RWPE2 (cell line): ENCODE measurements around the gene CFAP97.

Experiments
- ATAC-seq: fragments of 200-7000 bp; cut with Tn5 transposase; 3 replicates; pipeline ENCODE4 v1.9.1; 2021; ENCODE audit warnings: low read depth
- DNase-seq: peaks from one replicate; pipeline ENCODE4 v3.0.0-alpha.2; 2020; ENCODE audit warnings: low spot score
- H3K27ac ChIP-seq: fragments of 450-650 bp; 2 replicates; pipeline ENCODE4 v1.5.1; 2017; ENCODE audit warnings: mild to moderate bottlenecking; ENCODE audit not compliant: poor library complexity, severe bottlenecking
- H3K27me3 ChIP-seq: fragments of 250-450 bp; sonication (Bioruptor Pico); 2 replicates; pipeline ENCODE4 v1.5.1; 2021; ENCODE audit warnings: mild to moderate bottlenecking, moderate library complexity; ENCODE audit not compliant: insufficient read depth, poor library complexity, severe bottlenecking
- H3K36me3 ChIP-seq: fragments of 250-450 bp; sonication (Bioruptor Pico); 2 replicates; pipeline ENCODE4 v1.5.1; 2020; ENCODE audit warnings: low read depth, mild to moderate bottlenecking, moderate library complexity
- H3K4me1 ChIP-seq: fragments of 250-450 bp; sonication (Bioruptor Pico); 2 replicates; pipeline ENCODE4 v1.5.1; 2021; ENCODE audit warnings: mild to moderate bottlenecking, moderate library complexity; ENCODE audit not compliant: insufficient read depth, poor library complexity, severe bottlenecking
- H3K4me3 ChIP-seq: fragments of 250-450 bp; sonication (Bioruptor Pico); 2 replicates; pipeline ENCODE4 v1.5.1; 2021; ENCODE audit warnings: mild to moderate bottlenecking, moderate library complexity; ENCODE audit not compliant: severe bottlenecking
- H3K9me3 ChIP-seq: fragments of 250-450 bp; sonication (Bioruptor Pico); 2 replicates; pipeline ENCODE4 v1.5.1; 2021; ENCODE audit warnings: mild to moderate bottlenecking, moderate library complexity; ENCODE audit not compliant: severe bottlenecking
- TF ChIP-seq, protein P1 (sequence below): fragments of 450-650 bp; IDR thresholded peaks from one replicate; pipeline ENCODE4 v1.5.1; 2017; ENCODE audit warnings: mild to moderate bottlenecking, moderate library complexity; ENCODE audit not compliant: poor library complexity, severe bottlenecking

CFAP97 gene

DNA sequence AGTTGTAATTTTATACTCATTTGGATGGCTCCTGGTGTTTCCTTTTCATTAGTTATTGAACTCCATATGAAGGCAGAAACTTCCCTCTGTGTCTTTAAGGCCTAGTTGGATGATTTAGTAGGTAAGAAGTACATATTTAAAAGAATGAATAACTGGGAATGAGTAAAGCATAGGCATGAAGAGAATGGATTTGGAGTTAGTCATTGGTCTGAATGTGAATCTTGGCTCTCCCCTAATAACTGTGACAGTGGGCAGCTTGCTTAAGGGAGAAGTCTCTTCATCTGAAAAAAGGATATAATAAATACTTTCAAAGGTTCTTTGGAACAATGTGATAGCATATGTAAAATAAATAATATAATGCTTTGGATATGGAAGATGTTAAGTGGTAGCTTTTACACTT is 18.8 kb upstream of the CFAP97 start:
- no peak overlapping the region for H3K4me3 ChIP-seq
- TF ChIP-seq, protein P1, sequence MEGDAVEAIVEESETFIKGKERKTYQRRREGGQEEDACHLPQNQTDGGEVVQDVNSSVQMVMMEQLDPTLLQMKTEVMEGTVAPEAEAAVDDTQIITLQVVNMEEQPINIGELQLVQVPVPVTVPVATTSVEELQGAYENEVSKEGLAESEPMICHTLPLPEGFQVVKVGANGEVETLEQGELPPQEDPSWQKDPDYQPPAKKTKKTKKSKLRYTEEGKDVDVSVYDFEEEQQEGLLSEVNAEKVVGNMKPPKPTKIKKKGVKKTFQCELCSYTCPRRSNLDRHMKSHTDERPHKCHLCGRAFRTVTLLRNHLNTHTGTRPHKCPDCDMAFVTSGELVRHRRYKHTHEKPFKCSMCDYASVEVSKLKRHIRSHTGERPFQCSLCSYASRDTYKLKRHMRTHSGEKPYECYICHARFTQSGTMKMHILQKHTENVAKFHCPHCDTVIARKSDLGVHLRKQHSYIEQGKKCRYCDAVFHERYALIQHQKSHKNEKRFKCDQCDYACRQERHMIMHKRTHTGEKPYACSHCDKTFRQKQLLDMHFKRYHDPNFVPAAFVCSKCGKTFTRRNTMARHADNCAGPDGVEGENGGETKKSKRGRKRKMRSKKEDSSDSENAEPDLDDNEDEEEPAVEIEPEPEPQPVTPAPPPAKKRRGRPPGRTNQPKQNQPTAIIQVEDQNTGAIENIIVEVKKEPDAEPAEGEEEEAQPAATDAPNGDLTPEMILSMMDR = no peak

DNA sequence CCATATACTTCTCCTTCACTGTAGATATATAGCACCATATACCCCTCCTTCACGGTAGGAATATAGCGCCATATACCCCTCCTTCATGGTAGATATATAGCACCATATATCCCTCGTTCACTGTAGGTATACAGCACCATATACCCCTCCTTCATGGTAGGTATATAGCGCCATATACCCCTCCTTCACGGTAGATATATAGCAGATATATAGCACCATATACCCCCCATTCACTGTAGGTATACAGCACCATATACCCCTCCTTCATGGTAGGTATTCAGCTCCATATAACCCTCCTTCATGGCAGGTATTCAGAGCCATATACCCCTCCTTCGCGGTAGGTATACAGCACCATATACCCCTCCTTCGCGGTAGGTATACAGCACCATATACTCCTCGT is 18.1 kb upstream of the CFAP97 start:
- no peak for ATAC-seq
- no peaks in the 10 kb centered on the region for H3K36me3 ChIP-seq
- no peak overlapping the region for H3K4me3 ChIP-seq
- H3K9me3 ChIP-seq = no peaks in the 10 kb centered on the region
- H3K27ac ChIP-seq = no peak overlapping the region
- no peaks in the 10 kb centered on the region for H3K27me3 ChIP-seq
- H3K4me1 ChIP-seq = no peaks in the 10 kb centered on the region
- TF ChIP-seq, protein P1 = no peak
- DNase-seq = no peak

More for the DNA sequence above, 18.8 kb upstream of the CFAP97 start:
- ATAC-seq (no peak; the same call in 2 of the 3 replicates), DNase-seq (no peak)
- H3K9me3 ChIP-seq = no peaks in the 10 kb centered on the region
- H3K36me3 ChIP-seq = no peaks in the 10 kb centered on the region
- H3K27me3 ChIP-seq = no peaks in the 10 kb centered on the region
- no peak overlapping the region for H3K27ac ChIP-seq
- H3K4me1 ChIP-seq = no peaks in the 10 kb centered on the region

DNA sequence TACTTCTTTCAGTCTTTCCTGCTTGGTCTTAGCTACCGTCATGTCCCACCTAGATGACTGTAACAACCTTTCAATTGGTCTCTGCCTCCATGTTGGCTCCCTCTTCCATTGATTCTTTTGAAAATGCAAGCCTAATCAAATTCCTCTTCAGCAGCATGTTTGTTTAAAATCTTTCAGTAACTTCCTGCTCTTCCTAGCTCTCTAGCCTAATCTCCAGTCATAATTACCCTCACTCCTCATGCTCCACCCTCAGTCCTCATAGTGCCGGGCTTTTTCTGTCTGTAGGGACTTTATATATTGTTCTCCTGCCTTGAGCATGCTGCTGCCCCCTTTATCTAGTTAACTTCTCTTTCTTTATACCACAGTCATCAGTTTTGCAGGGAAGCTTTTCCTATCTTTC is 17.7 kb upstream of the CFAP97 start:
- DNase-seq (no peak), ATAC-seq (no peak)
- TF ChIP-seq, protein P1 = no peak
- no peak overlapping the region for H3K27ac ChIP-seq
- H3K9me3 ChIP-seq = no peaks in the 10 kb centered on the region
- no peaks in the 10 kb centered on the region for H3K36me3 ChIP-seq
- H3K27me3 ChIP-seq = no peaks in the 10 kb centered on the region
- H3K4me1 ChIP-seq = no peaks in the 10 kb centered on the region
- H3K4me3 ChIP-seq = no peak overlapping the region

DNA sequence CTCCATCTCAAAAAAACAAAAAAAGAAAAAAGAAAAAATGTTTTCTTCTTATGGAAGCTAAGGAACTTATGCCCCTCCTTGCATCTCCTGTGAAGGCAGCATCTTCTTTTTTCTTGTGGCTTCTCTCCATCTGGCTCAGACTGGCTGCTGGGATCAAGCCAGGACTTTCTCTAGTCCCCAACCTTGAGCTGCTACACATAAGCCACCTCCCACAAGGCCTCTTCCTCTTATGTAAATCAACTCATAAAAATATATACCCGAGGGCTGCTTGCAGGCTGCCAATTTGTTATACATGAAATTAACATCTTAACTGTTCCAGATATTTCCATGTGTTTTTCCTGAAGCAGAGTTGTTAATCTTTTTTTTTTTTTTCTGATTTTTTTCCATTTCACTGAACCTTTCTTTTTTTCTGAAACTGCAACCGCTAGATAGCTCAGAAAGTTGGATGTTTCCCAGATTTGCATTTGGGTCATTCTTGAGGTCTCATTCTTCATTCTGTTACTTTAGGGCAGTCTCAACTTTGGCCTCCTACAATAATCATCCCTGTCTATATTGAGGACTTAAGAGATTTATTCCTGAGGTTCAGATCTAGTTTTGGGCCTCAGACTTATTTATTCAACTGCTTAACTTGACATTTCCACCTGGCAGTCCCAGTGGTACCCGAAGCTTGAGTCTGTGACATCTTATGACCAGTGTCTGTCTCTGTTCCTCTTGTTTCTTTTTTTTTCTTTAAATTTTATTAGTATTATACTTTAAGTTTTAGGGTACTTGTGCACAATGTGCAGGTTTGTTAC is 15.9 kb upstream of the CFAP97 start:
- no peak for ATAC-seq
- Histone ChIP-seq H3K27me3 (no peaks in the 10 kb centered on the region), H3K4me1 (peaks cover 3% of the 10 kb centered on the region), H3K36me3 (no peaks in the 10 kb centered on the region), H3K9me3 (no peaks in the 10 kb centered on the region), H3K27ac (no peak overlapping the region), H3K4me3 (no peak overlapping the region)
- no peak for DNase-seq
- TF ChIP-seq, protein P1 = no peak

DNA sequence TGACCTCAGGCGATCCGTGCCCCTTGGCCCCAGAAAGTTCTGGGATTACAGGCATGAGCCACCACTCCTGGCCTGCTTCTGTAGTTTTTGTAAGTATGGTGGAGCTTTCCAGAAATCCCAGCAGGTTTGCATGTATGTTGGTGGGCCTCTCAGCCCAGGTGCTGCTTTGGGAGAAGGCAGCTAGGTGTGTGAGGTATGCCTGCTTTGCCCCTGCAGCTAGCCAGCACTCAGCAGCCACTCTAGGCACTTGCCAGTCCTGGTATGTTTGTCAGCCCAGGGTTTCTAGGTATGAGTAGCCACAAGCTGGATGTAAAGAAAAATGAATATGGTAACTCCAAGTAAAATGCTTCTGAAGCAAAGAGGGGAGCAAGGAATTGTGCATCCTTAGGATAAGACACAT is 14.5 kb upstream of the CFAP97 start:
- no peak overlapping the region for H3K4me3 ChIP-seq
- H3K9me3 ChIP-seq = no peaks in the 10 kb centered on the region
- H3K27ac ChIP-seq = no peak overlapping the region
- no peak for ATAC-seq
- H3K36me3 ChIP-seq = no peaks in the 10 kb centered on the region
- no peaks in the 10 kb centered on the region for H3K27me3 ChIP-seq
- TF ChIP-seq, protein P1 = no peak
- no peak for DNase-seq
- peaks cover 3% of the 10 kb centered on the region for H3K4me1 ChIP-seq
